ENCODE results near the gene PRKAR2B. TPM values are rescaled to one million over a fixed set of nuclear protein-coding genes. Genes with fewer than 3 reads are reported as not detected.
A peak's percentile ranks its signal among the peaks of the same experiment; 100 is the strongest.

Gene PRKAR2B
- total and polyA plus RNA-seq, 4 donors = 0.88 to 41.8 (median 1.6) TPM

DNA sequence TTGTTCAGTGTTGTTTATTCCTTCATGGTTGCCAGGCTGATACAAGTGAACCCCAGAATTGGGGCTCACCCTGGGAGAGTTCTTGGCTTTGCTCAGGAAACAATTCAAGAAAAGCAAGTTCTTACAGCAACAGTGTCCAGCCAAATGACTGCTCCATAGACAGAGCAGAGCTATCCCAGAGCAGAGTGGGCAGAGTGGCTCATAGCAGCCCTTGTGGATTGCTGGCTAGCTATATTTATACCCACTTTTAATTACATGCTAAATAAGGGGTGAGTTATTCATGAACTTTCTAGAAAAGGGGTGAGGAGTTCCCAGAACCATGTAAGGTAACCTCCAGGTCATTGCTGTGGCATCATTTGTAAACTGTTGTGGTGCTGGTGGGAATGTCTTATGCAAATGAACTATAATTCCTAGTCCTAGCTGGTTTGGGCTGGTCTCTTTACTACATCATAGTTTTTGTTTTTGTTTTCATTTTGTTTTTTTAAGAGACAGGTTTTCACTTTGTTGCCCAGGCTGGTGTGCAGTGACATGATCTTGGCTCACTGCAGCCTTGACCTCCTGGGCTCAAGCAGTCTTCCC lies 64.4 kb downstream of the PRKAR2B start:
- Histone ChIP-seq H3K27ac (ENCODE audit: low read depth in 1 of 2, low read length in 2 of 2) (no peak overlapping the region), H3K9ac (ENCODE audit: low read depth in 1 of 2, low read length in 2 of 2) (no peak overlapping the region), H3K36me3 (ENCODE audit: control insufficient read depth in 4 of 4, insufficient read depth in 3 of 4, low read depth in 1 of 4, low read length in 3 of 4) (no peaks in the 10 kb centered on the region), H3K9me3 (ENCODE audit: control insufficient read depth in 4 of 4, low read length in 3 of 4) (no peaks in the 10 kb centered on the region), H3K4me3 (ENCODE audit: low read depth in 1 of 3, low read length in 3 of 3) (no peak overlapping the region), H3K4me1 (ENCODE audit: control insufficient read depth in 4 of 4, insufficient read depth in 4 of 4, low read length in 3 of 4) (no peaks in the 10 kb centered on the region), H3K27me3 (ENCODE audit: control insufficient read depth in 4 of 4, insufficient read depth in 4 of 4, low read length in 3 of 4) (no peaks in the 10 kb centered on the region)
- no peak for DNase-seq (ENCODE audit: low spot score)
- no peak for TF ChIP-seq HNF4G (IDR thresholded peaks at IDR 0.05)
- no peak for TF ChIP-seq NR2F2 (IDR thresholded peaks at IDR 0.05)
- TF ChIP-seq, protein P1, sequence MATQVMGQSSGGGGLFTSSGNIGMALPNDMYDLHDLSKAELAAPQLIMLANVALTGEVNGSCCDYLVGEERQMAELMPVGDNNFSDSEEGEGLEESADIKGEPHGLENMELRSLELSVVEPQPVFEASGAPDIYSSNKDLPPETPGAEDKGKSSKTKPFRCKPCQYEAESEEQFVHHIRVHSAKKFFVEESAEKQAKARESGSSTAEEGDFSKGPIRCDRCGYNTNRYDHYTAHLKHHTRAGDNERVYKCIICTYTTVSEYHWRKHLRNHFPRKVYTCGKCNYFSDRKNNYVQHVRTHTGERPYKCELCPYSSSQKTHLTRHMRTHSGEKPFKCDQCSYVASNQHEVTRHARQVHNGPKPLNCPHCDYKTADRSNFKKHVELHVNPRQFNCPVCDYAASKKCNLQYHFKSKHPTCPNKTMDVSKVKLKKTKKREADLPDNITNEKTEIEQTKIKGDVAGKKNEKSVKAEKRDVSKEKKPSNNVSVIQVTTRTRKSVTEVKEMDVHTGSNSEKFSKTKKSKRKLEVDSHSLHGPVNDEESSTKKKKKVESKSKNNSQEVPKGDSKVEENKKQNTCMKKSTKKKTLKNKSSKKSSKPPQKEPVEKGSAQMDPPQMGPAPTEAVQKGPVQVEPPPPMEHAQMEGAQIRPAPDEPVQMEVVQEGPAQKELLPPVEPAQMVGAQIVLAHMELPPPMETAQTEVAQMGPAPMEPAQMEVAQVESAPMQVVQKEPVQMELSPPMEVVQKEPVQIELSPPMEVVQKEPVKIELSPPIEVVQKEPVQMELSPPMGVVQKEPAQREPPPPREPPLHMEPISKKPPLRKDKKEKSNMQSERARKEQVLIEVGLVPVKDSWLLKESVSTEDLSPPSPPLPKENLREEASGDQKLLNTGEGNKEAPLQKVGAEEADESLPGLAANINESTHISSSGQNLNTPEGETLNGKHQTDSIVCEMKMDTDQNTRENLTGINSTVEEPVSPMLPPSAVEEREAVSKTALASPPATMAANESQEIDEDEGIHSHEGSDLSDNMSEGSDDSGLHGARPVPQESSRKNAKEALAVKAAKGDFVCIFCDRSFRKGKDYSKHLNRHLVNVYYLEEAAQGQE (IDR thresholded peaks at IDR 0.05) = no peak
- TF ChIP-seq RAD21 (IDR thresholded peaks at IDR 0.05) = no peak
- TF ChIP-seq, protein P2, sequence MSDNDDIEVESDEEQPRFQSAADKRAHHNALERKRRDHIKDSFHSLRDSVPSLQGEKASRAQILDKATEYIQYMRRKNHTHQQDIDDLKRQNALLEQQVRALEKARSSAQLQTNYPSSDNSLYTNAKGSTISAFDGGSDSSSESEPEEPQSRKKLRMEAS (IDR thresholded peaks at IDR 0.05) = no peak
- no peak for TF ChIP-seq TAF1 (conservative IDR thresholded peaks at IDR 0.05)
- TF ChIP-seq, protein P3, sequence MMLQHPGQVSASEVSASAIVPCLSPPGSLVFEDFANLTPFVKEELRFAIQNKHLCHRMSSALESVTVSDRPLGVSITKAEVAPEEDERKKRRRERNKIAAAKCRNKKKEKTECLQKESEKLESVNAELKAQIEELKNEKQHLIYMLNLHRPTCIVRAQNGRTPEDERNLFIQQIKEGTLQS (IDR thresholded peaks at IDR 0.05) = no peak

DNA sequence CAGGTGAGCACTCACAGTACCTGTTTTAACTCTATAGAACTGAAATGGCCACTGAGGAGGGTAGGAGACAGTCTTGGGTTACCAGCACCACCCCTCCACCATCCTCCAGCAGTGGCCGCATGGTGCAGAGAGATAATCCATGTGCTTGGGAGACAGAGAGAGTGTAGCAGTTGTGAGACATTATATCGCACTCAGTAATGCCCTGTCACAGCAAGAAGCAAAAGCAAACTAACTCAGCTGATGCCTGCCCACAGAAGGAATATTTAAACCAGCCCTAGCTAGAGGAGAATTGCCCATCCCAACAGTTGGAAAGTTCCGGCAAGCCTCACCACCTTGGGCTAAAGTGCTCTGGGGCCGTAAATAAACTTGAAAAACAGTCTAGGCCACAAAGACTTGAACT lies 65.5 kb downstream of the PRKAR2B start:
- Histone ChIP-seq H3K27ac (ENCODE audit: low read depth in 1 of 2, low read length in 2 of 2) (no peak overlapping the region), H3K4me3 (ENCODE audit: low read depth in 1 of 3, low read length in 3 of 3) (no peak overlapping the region), H3K9ac (ENCODE audit: low read depth in 1 of 2, low read length in 2 of 2) (no peak overlapping the region), H3K36me3 (ENCODE audit: control insufficient read depth in 4 of 4, insufficient read depth in 3 of 4, low read depth in 1 of 4, low read length in 3 of 4) (no peaks in the 10 kb centered on the region), H3K9me3 (ENCODE audit: control insufficient read depth in 4 of 4, low read length in 3 of 4) (no peaks in the 10 kb centered on the region), H3K4me1 (ENCODE audit: control insufficient read depth in 4 of 4, insufficient read depth in 4 of 4, low read length in 3 of 4) (no peaks in the 10 kb centered on the region), H3K27me3 (ENCODE audit: control insufficient read depth in 4 of 4, insufficient read depth in 4 of 4, low read length in 3 of 4) (no peaks in the 10 kb centered on the region)
- peak; percentile 70 for DNase-seq (ENCODE audit: low spot score)
- 98% methylated on average over 4 of the region's 4 CpGs for WGBS
- TF ChIP-seq HNF4A (conservative IDR thresholded peaks at IDR 0.05) (no peak), EGR1 (IDR thresholded peaks at IDR 0.05; ENCODE audit: low read depth in 2 of 2) (no peak), FOXA2 (IDR thresholded peaks at IDR 0.05) (no peak), JUND (IDR thresholded peaks at IDR 0.05) (no peak), RAD21 (IDR thresholded peaks at IDR 0.05) (no peak), TAF1 (conservative IDR thresholded peaks at IDR 0.05) (no peak), RXRA (IDR thresholded peaks at IDR 0.05) (no peak), YY1 (IDR thresholded peaks at IDR 0.05) (no peak), NR2F2 (IDR thresholded peaks at IDR 0.05) (no peak), SP1 (IDR thresholded peaks at IDR 0.05) (no peak), FOXA1 (IDR thresholded peaks at IDR 0.05) (no peak), GABPA (IDR thresholded peaks at IDR 0.05 in 1 of 2, conservative IDR thresholded peaks at IDR 0.05 in 1 of 2) (no peak)
- TF ChIP-seq, protein P4, sequence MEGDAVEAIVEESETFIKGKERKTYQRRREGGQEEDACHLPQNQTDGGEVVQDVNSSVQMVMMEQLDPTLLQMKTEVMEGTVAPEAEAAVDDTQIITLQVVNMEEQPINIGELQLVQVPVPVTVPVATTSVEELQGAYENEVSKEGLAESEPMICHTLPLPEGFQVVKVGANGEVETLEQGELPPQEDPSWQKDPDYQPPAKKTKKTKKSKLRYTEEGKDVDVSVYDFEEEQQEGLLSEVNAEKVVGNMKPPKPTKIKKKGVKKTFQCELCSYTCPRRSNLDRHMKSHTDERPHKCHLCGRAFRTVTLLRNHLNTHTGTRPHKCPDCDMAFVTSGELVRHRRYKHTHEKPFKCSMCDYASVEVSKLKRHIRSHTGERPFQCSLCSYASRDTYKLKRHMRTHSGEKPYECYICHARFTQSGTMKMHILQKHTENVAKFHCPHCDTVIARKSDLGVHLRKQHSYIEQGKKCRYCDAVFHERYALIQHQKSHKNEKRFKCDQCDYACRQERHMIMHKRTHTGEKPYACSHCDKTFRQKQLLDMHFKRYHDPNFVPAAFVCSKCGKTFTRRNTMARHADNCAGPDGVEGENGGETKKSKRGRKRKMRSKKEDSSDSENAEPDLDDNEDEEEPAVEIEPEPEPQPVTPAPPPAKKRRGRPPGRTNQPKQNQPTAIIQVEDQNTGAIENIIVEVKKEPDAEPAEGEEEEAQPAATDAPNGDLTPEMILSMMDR (IDR thresholded peaks at IDR 0.05; ENCODE audit: low read depth, low read length, missing input control) = no peak
- TF ChIP-seq, protein P1 (IDR thresholded peaks at IDR 0.05) = no peak
- TF ChIP-seq, protein P5, sequence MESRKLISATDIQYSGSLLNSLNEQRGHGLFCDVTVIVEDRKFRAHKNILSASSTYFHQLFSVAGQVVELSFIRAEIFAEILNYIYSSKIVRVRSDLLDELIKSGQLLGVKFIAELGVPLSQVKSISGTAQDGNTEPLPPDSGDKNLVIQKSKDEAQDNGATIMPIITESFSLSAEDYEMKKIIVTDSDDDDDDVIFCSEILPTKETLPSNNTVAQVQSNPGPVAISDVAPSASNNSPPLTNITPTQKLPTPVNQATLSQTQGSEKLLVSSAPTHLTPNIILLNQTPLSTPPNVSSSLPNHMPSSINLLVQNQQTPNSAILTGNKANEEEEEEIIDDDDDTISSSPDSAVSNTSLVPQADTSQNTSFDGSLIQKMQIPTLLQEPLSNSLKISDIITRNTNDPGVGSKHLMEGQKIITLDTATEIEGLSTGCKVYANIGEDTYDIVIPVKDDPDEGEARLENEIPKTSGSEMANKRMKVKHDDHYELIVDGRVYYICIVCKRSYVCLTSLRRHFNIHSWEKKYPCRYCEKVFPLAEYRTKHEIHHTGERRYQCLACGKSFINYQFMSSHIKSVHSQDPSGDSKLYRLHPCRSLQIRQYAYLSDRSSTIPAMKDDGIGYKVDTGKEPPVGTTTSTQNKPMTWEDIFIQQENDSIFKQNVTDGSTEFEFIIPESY (IDR thresholded peaks at IDR 0.05) = no peak
- TF ChIP-seq, protein P3 (IDR thresholded peaks at IDR 0.05) = no peak
- TF ChIP-seq, protein P2 (IDR thresholded peaks at IDR 0.05) = no peak
